Epithelial cell of alveolus of lung (primary cell): ENCODE measurements around the gene CELF2. TPM values are rescaled to one million over a fixed set of nuclear protein-coding genes. Genes with fewer than 3 reads are reported as not detected.

Experiments
- total RNA-seq: library from RNA; depleted of rRNA; stranded (reverse); fragments of >200 nt; gene quantifications from 2 replicates; pipeline ENCODE4 v1.2.1, GENCODE V29; 2015

Gene CELF2
- total RNA-seq = 3.5 and 10.3 TPM in 2 replicates

GRCh38 chr10:11017570-11018431 is at the start of gene CELF2:
TSS of gene CELF2 (plus strand) at chr10:11017872. CDS start at chr10:11018090, 218 bp downstream.

